Astrocyte of the spinal cord (primary cell): ENCODE data around the gene PIGW.

Experiments
- DNase-seq: peaks from one replicate; pipeline ENCODE4 v3.0.0; 2011; ENCODE audit warnings: low read depth, low spot score
- H3K4me3 ChIP-seq: 2 replicates; pipeline ENCODE4 v1.5.1; 2011; ENCODE audit warnings: low read depth, mild to moderate bottlenecking, low read length, moderate library complexity
- in situ Hi-C: cut with HindIII; loops from 2 replicates; pipeline ENCODE4 v1.10.0; 2017; ENCODE audit warnings: low sequenced_read_pairs
- TF ChIP-seq, protein P1 (sequence below): IDR thresholded peaks from 2 replicates; pipeline ENCODE4 v1.5.1; 2012; ENCODE audit warnings: low read depth, mild to moderate bottlenecking, low read length, inconsistent platforms

Gene PIGW

GRCh38 chr17:36494674-36495073, 40.1 kb upstream of the PIGW start:
- H3K4me3 ChIP-seq: no peak overlapping the region
- DNase-seq: no peak
- in situ Hi-C loops: no loop called here
- TF ChIP-seq, protein P1, sequence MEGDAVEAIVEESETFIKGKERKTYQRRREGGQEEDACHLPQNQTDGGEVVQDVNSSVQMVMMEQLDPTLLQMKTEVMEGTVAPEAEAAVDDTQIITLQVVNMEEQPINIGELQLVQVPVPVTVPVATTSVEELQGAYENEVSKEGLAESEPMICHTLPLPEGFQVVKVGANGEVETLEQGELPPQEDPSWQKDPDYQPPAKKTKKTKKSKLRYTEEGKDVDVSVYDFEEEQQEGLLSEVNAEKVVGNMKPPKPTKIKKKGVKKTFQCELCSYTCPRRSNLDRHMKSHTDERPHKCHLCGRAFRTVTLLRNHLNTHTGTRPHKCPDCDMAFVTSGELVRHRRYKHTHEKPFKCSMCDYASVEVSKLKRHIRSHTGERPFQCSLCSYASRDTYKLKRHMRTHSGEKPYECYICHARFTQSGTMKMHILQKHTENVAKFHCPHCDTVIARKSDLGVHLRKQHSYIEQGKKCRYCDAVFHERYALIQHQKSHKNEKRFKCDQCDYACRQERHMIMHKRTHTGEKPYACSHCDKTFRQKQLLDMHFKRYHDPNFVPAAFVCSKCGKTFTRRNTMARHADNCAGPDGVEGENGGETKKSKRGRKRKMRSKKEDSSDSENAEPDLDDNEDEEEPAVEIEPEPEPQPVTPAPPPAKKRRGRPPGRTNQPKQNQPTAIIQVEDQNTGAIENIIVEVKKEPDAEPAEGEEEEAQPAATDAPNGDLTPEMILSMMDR: no peak

GRCh38 chr17:36495076-36495578, 39.7 kb upstream of the PIGW start:
- in situ Hi-C loops: no loop called here

GRCh38 chr17:36496018-36496789, 38.6 kb upstream of the PIGW start:
- no peak for DNase-seq
- TF ChIP-seq, protein P1: no peak
- no peak overlapping the region for H3K4me3 ChIP-seq
- in situ Hi-C loops: no loop called here

More at GRCh38 chr17:36495076-36495578, 39.7 kb upstream of the PIGW start:
- TF ChIP-seq, protein P1: no peak
- no peak for DNase-seq
- H3K4me3 ChIP-seq: no peak overlapping the region

DNA sequence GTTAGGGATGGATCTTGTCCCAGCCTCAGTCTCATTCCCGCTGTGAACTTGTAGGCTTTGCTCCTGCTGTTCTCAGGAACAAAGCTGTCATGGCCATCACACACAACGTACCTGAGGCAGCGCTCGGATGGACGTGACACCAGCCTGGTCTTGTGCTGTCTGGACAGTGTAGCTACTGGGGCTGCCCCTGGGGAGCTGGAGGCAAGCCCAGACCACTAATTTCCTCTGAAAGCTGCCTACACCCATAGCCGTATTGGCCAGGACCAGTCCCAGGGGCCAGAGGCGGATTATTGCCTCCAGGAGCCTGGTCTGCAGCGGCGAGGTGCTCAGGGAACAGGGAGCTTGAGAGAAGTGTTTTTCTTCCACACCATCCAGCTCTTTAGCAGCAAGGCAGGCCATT, 36.6 kb upstream of the PIGW start:
- TF ChIP-seq, protein P1: no peak
- H3K4me3 ChIP-seq: no peak overlapping the region
- in situ Hi-C loops: no loop called here
- no peak for DNase-seq

DNA sequence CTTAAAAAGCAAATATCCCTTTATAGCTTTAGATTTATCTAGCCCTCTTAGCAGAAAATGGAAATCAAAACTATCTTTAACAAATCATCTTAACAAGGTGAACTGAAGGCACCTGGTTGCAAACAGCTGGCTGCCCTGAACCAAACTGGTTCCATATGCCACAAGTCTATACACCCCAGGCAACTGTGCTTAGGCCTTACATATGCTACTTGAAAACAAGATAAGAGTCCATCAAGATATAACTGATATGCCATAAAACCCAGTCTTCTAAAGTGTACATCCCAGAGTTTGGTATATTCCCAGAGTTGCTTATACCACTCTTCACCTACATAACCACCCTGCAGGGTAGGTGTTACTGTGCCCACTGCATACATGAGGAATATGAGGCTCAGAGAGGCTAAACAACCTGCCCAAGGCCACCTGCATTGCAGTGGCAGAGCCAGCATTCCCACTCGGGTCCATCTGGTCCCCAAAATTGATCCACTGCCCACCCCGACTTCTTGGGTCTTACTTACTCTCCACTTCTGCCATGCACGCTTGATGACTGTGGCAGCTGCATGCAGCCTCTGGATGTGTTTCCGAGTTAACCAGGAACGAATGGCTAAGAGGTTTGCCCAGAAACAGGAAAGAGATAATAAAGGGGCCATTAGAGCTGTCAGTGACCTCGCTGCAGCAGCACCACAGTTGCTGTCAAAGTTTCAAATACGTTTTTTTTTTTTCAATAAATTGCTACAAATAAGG, 36.1 kb upstream of the PIGW start:
- TF ChIP-seq, protein P1: no peak
- DNase-seq: no peak
- no peak overlapping the region for H3K4me3 ChIP-seq
- in situ Hi-C loops: no loop called here

DNA sequence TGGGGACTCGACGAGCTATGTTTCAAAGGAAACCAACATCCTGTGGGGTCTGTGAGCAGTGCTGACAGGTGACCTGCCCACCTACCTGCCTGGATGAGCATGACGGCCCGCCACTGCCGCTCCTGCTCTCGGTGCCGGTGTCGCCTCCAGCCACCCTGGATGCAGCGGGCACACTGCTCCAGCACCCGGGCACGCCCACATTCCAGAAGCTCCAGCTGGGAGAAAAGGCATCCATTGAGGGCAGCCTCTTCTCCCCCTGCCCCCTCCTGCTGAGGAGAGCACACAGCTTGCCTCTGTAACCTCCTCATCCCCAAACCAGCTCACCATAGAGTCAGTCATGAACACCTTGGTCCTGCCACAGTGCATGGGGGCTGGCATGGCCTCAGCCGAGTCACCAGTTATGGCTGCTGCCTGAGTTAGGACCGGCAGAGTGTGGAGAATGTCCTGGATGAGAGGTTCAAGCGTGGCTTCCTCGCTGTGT, 34.0 kb upstream of the PIGW start:
- no peak overlapping the region for H3K4me3 ChIP-seq
- TF ChIP-seq, protein P1: no peak
- in situ Hi-C loops: no loop called here
- no peak for DNase-seq
